ENCODE measurements around the gene AKAP6. TPM values are rescaled to one million over a fixed set of nuclear protein-coding genes. Genes with fewer than 3 reads are reported as not detected.

AKAP6 gene
- total and polyA plus RNA-seq, 2 experiments from 2014 or later: 9.2 to 21.8 TPM

DNA sequence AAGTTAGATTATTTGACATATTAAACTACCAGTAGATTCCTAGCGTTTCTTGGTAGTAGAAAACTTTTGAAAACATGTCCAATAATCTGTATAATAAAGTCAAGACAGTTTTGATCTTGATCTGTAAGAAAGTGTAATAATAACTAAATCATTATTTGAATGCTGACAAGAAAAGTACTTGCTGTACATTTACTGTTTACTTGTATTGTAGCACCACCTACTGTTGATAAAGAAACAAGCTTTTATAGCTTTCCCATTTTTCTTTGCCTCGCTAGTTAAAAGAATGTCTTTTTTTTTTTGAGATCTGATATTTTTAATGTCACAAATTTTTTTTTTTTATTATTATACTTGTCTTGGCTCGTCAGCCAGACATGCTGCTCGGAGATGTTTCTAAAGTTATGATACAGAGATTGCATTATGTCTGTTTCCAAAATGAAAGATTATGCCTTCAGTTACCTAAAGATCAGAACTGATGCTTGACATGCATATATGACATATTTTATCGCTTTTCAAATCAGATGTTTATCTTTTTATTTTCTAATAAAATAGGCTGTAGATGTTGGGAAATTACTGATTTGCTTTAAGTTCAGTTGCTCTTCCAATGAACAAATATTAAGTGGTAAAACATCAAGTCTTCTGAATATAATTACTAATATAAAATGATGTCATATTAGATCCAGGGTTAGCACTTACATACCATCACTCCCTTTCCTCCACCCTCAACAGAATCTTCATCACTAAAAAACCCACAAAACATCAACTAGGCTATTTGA is 140.5 kb downstream of the AKAP6 start:
- peak; percentile 54 to 77 for DNase-seq (ENCODE audit: low read depth in 1 of 2, low spot score in 1 of 2)
- Histone ChIP-seq H3K4me3 (no peak overlapping the region), H3K36me3 (no peaks in the 10 kb centered on the region), H3K4me1 (ENCODE audit: low read depth) (no peaks in the 10 kb centered on the region), H3K9me3 (ENCODE audit: low read depth) (no peaks in the 10 kb centered on the region), H3K27me3 (no peaks in the 10 kb centered on the region), H3K27ac (no peak overlapping the region)
- TF ChIP-seq, protein P1, sequence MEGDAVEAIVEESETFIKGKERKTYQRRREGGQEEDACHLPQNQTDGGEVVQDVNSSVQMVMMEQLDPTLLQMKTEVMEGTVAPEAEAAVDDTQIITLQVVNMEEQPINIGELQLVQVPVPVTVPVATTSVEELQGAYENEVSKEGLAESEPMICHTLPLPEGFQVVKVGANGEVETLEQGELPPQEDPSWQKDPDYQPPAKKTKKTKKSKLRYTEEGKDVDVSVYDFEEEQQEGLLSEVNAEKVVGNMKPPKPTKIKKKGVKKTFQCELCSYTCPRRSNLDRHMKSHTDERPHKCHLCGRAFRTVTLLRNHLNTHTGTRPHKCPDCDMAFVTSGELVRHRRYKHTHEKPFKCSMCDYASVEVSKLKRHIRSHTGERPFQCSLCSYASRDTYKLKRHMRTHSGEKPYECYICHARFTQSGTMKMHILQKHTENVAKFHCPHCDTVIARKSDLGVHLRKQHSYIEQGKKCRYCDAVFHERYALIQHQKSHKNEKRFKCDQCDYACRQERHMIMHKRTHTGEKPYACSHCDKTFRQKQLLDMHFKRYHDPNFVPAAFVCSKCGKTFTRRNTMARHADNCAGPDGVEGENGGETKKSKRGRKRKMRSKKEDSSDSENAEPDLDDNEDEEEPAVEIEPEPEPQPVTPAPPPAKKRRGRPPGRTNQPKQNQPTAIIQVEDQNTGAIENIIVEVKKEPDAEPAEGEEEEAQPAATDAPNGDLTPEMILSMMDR (IDR thresholded peaks at IDR 0.05; ENCODE audit: low read depth, low read length): peak; percentile 55

DNA sequence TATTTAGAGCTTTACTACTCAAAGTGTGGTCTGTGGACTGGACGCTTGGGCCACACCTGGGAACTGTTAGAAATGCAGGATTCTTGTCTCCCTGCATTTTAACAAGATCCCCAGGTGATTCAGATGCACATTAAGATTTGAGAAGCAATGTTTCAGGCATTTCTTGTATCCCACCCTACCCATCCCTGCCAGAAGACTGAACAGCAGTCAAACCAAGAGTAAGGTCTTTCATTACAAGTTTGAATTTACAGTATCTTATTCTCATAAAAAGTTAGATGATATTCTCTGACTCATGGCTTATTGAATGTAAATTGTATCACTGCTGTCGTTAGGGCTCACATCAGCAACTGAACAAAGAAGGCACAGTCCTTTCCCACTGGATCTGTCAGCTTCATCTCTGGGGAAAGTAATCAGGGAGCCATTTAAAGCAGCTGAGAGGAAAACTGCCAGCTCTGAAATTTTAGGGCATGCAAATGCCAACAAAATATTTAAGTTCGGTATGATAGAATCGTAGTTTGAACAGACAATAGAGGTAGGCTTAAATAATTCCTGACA is 141.1 kb downstream of the AKAP6 start:
- TF ChIP-seq, protein P1 (IDR thresholded peaks at IDR 0.05; ENCODE audit: low read depth, low read length): no peak
- H3K36me3 ChIP-seq: no peaks in the 10 kb centered on the region
- no peaks in the 10 kb centered on the region for H3K4me1 ChIP-seq (ENCODE audit: low read depth)
- no peaks in the 10 kb centered on the region for H3K9me3 ChIP-seq (ENCODE audit: low read depth)
- H3K27ac ChIP-seq: no peak overlapping the region
- no peak overlapping the region for H3K4me3 ChIP-seq
- no peak for DNase-seq (ENCODE audit: low read depth in 1 of 2, low spot score in 1 of 2)
- no peaks in the 10 kb centered on the region for H3K27me3 ChIP-seq

DNA sequence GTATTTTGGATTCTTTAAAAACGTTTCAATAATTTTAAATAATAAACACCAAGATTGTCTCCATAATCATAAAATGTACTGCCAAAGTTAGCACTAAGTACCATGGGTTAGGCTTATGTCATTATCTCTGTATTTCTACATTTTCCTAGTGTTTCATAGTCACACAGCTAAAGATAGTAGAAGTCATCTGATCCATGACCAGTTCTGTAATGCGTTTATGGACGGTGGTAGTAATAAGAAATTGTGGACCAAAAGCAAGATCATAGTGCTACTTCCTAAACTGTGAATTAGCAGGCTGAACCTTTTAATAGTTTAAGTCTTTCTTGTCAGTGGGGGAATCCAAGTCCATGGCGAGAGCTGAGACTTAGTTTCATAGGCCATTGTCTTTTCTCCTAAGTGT is 142.1 kb downstream of the AKAP6 start:
- no peak for DNase-seq (ENCODE audit: low read depth in 1 of 2, low spot score in 1 of 2)
- no peak overlapping the region for H3K4me3 ChIP-seq
- no peaks in the 10 kb centered on the region for H3K36me3 ChIP-seq
- TF ChIP-seq, protein P1 (IDR thresholded peaks at IDR 0.05; ENCODE audit: low read depth, low read length): no peak
- H3K4me1 ChIP-seq (ENCODE audit: low read depth): no peaks in the 10 kb centered on the region
- no peaks in the 10 kb centered on the region for H3K9me3 ChIP-seq (ENCODE audit: low read depth)
- no peaks in the 10 kb centered on the region for H3K27me3 ChIP-seq
- no peak overlapping the region for H3K27ac ChIP-seq

DNA sequence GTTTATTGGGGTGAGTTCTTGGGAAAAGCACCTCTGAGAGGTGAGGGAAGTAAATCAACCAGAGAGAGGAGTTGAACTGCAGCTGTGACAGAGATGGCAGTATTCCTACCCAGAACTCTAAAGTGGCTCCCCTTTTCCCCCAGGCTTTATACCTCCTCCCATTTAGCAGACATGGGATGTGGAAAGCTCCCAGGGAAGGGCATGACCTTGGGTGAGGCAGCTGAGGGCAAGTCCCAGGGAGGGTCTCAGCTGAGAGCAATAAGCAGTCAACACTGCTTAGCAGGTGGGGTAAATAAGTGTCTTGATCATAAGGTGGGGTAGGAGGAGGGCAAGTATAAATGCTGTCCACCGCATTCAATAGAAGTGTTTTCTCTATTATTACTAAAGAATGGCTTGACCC is 143.0 kb downstream of the AKAP6 start:
- H3K36me3 ChIP-seq: no peaks in the 10 kb centered on the region
- H3K4me1 ChIP-seq (ENCODE audit: low read depth): no peaks in the 10 kb centered on the region
- TF ChIP-seq, protein P1 (IDR thresholded peaks at IDR 0.05; ENCODE audit: low read depth, low read length): no peak
- H3K9me3 ChIP-seq (ENCODE audit: low read depth): no peaks in the 10 kb centered on the region
- no peaks in the 10 kb centered on the region for H3K27me3 ChIP-seq
- no peak overlapping the region for H3K27ac ChIP-seq
- DNase-seq (ENCODE audit: low read depth in 1 of 2, low spot score in 1 of 2): no peak
- H3K4me3 ChIP-seq: no peak overlapping the region

DNA sequence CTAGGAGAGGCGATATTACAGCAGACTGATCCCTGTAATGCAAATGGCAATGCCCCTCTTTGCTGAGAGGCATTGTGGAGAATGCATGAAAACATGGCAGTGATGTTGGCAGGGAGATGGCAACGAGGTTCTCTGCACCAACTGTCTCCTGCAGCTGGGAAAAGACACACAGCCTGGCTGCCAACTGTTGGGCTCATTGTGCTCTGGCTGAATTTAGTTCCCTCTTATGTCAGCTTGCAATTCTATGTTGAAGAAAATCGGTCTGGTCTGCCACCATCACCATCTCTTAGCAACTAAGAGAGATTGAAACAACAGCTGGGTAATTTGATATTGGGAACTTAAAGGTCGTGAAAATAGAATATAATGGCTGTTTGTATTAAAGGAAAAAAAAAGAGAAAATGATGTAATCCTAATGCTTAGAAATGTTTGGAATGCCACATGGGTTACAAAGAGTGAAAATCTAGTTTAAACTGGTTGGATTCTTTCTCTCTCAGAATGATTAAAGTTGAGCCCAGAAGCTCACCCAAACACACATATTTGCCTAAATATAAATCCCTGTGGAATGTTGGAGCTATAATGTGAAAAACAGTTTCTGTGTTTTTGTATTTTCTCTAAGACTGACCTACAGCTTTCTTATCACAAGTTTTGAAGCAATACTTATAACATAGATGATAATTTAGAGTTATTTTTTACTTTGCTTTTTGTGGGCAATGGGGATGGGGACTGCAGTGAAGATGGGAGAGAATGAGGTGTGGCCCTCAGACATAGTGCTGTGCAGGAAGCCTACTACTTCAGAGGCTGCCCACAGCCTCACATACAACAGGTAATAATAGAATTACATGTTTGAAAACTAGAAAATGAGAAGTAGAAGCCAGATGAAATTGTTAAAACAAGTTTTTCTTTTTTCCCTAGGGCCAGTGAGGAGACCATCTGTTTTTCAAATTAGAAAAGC is 143.7 kb downstream of the AKAP6 start:
- DNase-seq (ENCODE audit: low read depth in 1 of 2, low spot score in 1 of 2): peak in 1 of 2 donors; percentile 77
- Histone ChIP-seq H3K36me3 (no peaks in the 10 kb centered on the region), H3K4me3 (no peak overlapping the region), H3K4me1 (ENCODE audit: low read depth) (no peaks in the 10 kb centered on the region), H3K27ac (no peak overlapping the region), H3K27me3 (no peaks in the 10 kb centered on the region), H3K9me3 (ENCODE audit: low read depth) (no peaks in the 10 kb centered on the region)
- TF ChIP-seq, protein P1 (IDR thresholded peaks at IDR 0.05; ENCODE audit: low read depth, low read length): no peak
